BE2C (cell line): ENCODE measurements around the gene SIM2.
"Not testable (repeated sequence)": the region's sequence is repeated elsewhere in the genome, so short reads cannot be mapped to it uniquely, and the experiment has no call there.

ENCODE experiments used
- DNase-seq: peaks from one replicate; pipeline ENCODE4 v3.0.0-alpha.2; 2020
- H3K27me3 ChIP-seq: fragments of 250-450 bp; sonication (Bioruptor Pico); 2 replicates; pipeline ENCODE4 v1.5.1; 2020; ENCODE audit warnings: mild to moderate bottlenecking
- H3K36me3 ChIP-seq: fragments of 250-450 bp; sonication (Bioruptor Pico); 2 replicates; pipeline ENCODE4 v1.5.1; 2020; ENCODE audit warnings: mild to moderate bottlenecking
- H3K4me1 ChIP-seq: fragments of 250-450 bp; sonication (Bioruptor Pico); 2 replicates; pipeline ENCODE4 v1.5.1; 2020
- H3K4me3 ChIP-seq: 2 replicates; pipeline ENCODE4 v1.5.1; 2011; ENCODE audit warnings: low read depth, low read length
- H3K9me3 ChIP-seq: fragments of 250-450 bp; sonication (Bioruptor Pico); 2 replicates; pipeline ENCODE4 v1.5.1; 2020
- CTCF ChIP-seq: IDR thresholded peaks from 2 replicates; pipeline ENCODE4 v1.5.1; 2012; ENCODE audit warnings: mild to moderate bottlenecking, low read depth, low read length

Gene SIM2

GRCh38 chr21:36661511-36662309 is 37.2 kb upstream of the SIM2 start:
- TF ChIP-seq CTCF: peak; percentile 59
- Histone ChIP-seq H3K4me3 (no peak overlapping the region), H3K27me3 (peaks cover 23% of the 10 kb centered on the region), H3K9me3 (no peaks in the 10 kb centered on the region), H3K36me3 (no peaks in the 10 kb centered on the region), H3K4me1 (no peaks in the 10 kb centered on the region)
- peak; percentile 50 for DNase-seq

- no peaks in the 10 kb centered on the region for H3K36me3 ChIP-seq
Measured at GRCh38 chr21:36663033-36663855, 35.7 kb upstream of the SIM2 start.

GRCh38 chr21:36664662-36664990 is 34.3 kb upstream of the SIM2 start:
- H3K36me3 ChIP-seq: no peaks in the 10 kb centered on the region
- DNase-seq: no peak
- no peaks in the 10 kb centered on the region for H3K9me3 ChIP-seq
- no peaks in the 10 kb centered on the region for H3K4me1 ChIP-seq
- peaks cover 31% of the 10 kb centered on the region for H3K27me3 ChIP-seq
- no peak overlapping the region for H3K4me3 ChIP-seq
- no peak for TF ChIP-seq CTCF

More at GRCh38 chr21:36663033-36663855, 35.7 kb upstream of the SIM2 start:
- no peaks in the 10 kb centered on the region for H3K9me3 ChIP-seq
- no peak overlapping the region for H3K4me3 ChIP-seq
- TF ChIP-seq CTCF: no peak
- no peak for DNase-seq
- H3K27me3 ChIP-seq: peaks cover 23% of the 10 kb centered on the region
- H3K4me1 ChIP-seq: no peaks in the 10 kb centered on the region

GRCh38 chr21:36665806-36666205 is 33.1 kb upstream of the SIM2 start:
- TF ChIP-seq CTCF: no peak
- Histone ChIP-seq H3K4me3 (no peak overlapping the region), H3K9me3 (no peaks in the 10 kb centered on the region), H3K4me1 (no peaks in the 10 kb centered on the region), H3K36me3 (no peaks in the 10 kb centered on the region), H3K27me3 (peaks cover 31% of the 10 kb centered on the region)
- no peak for DNase-seq

GRCh38 chr21:36668713-36669112 is 30.2 kb upstream of the SIM2 start:
- Histone ChIP-seq H3K4me3 (no peak overlapping the region), H3K27me3 (peaks cover 27% of the 10 kb centered on the region), H3K4me1 (no peaks in the 10 kb centered on the region), H3K9me3 (no peaks in the 10 kb centered on the region), H3K36me3 (no peaks in the 10 kb centered on the region)
- TF ChIP-seq CTCF: no peak
- no peak for DNase-seq

- TF ChIP-seq CTCF: no peak
- H3K27me3 ChIP-seq: peaks cover 21% of the 10 kb centered on the region
Measured at GRCh38 chr21:36671836-36672235, 27.1 kb upstream of the SIM2 start.

GRCh38 chr21:36672296-36672695 is 26.6 kb upstream of the SIM2 start:
- H3K4me3 ChIP-seq, DNase-seq, H3K36me3 ChIP-seq, H3K9me3 ChIP-seq, H3K4me1 ChIP-seq: not testable (repeated sequence)
- H3K27me3 ChIP-seq: peaks cover 21% of the 10 kb centered on the region

More at GRCh38 chr21:36671836-36672235, 27.1 kb upstream of the SIM2 start:
- no peaks in the 10 kb centered on the region for H3K36me3 ChIP-seq
- no peak overlapping the region for H3K4me3 ChIP-seq
- no peaks in the 10 kb centered on the region for H3K4me1 ChIP-seq
- no peaks in the 10 kb centered on the region for H3K9me3 ChIP-seq
- DNase-seq: no peak
